Uterus (tissue), 2 donors: ENCODE results near the gene TM7SF2.

Experiments
- CTCF ChIP-seq, 4 experiments: fragments of 200-600 bp in 2 of 4; fragments of 450-650 bp in 2 of 4; sonication (generic) in 2 of 4; IDR thresholded peaks; one replicate each; pipeline ENCODE4 v1.5.1; 2016 to 2019; ENCODE audit warnings: antibody characterized with exemption in 4 of 4, mild to moderate bottlenecking in 2 of 4, moderate library complexity in 1 of 4
- POLR2A ChIP-seq, 2 donors: fragments of 450-650 bp; IDR thresholded peaks; one replicate each; pipeline ENCODE4 v1.6.1; 2016; ENCODE audit warnings: antibody characterized with exemption in 2 of 2, mild to moderate bottlenecking in 1 of 2, moderate library complexity in 1 of 2

GRCh38 chr11:65066315-65066714 lies 45.4 kb upstream of the TM7SF2 start:
- no peak for TF ChIP-seq CTCF (IDR thresholded peaks at IDR 0.05)
- TF ChIP-seq POLR2A (IDR thresholded peaks at IDR 0.05): no peak
